NCI-H510A (cell line): ENCODE measurements around the gene C16orf95.

ENCODE experiments used
- DNase-seq: peaks from one replicate; lab custom pipeline; 2025; lab: John Stamatoyannopoulos, UW

The C16orf95 gene

GRCh38 chr16:87332150-87332549 is 15.0 kb upstream of the C16orf95 start:
- DNase-seq = no peak

DNA sequence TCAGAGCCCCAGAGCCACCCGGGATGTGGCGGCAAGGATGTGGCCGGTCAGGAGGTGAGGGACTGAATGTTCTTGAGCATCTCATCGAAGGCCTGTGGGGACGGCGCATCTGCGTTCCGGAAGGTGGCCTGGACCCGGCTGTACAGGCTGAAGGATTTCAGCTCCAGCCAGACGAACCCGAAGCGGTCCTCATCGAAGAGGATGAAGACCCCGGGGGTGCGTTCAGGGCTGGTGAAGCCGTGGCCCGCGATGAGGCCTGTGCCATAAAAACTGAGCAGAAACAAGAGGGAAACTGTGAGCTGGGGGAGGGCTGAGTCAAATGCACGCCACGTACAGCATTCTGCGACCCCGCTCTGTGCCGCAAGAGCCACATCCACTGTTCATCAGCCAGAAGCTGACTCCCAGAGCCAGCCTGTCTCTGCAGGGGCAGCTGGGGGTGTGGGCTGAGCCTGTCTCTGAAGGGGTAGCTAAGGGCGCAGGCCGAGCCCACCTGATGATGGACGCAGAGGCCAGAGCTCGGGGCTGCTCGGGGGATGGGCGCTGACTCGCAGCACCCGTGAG is 14.1 kb upstream of the C16orf95 start:
- DNase-seq = no peak

DNA sequence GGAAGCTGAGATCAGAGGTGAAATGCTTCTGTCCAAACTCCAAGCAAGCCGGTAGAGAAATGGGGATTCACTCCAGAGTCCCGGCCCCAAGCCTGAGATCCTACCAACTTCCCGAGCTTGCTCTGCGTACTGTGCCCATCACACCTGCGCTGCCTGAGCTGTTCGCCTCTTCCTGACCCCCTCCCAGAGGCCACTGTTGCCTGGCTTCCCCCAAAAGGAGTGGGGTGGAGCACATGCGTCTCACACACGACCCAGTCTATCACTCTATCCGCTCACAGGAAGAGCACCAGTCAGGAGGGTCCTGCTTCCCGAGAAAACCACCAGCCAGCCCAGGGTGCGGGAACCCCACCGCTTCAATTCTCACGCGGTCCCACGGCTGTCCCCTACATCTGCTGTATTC is 13.5 kb upstream of the C16orf95 start:
- DNase-seq = no peak

- DNase-seq = no peak
Observed at GRCh38 chr16:87330257-87330624, 13.0 kb upstream of the C16orf95 start.

DNA sequence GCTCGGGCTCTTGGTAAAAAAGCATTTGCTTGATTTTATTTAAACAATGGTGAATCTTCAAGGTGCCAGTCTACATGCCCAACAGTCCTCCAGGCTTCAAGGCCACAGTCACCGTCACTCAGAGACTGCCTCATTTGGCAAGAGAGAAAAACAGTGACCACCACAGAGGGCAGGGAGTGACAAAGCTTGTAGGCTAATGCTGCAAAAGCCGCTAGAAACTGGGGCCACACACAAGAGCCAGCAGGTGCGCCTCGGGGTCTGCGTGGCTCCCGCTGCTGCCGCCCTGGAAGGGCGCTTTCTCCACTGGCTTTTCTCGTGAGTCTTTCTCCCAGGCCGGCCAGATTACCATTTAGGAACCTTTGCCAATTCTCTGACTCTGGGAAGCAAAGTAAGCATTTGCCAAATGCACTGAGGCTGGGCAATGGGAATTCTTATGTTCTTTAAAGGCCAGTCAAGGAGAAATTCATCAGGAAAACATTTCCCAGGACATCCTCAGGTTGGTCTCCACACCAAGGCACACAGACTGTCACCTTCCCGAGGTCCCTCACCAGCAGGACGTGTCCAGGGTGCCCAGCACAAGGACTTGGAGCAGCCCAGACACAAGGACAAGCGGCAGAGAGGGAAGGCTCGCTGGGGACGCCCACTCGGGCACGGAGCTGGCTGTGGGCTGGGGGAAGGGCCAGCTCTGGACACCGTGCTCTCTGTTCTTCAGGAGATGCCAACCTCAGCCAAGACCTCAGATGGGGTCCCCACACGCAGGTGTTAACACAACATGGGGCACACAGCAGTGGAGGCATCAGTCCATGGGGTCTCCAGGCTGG is 12.5 kb upstream of the C16orf95 start:
- DNase-seq = no peak

DNA sequence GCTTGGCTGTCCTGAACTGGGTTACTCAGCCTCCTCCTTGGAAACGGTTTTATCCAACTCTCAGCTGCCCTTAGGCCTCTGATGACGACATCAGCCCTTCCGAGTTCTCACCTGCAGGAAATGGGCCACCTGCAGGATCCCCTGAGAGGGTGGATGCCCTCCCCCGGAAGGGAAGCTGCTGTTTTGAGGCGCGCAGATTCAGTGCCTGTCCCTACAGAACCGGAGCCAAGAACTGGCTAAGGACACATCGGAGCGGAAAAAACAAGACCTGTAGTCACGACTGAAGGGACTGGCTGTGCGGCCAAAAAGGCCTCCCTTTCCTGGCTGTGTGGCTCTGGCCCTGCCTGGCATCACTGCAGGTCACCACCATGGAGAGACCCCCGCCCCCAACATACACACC is 11.7 kb upstream of the C16orf95 start:
- DNase-seq = no peak

DNA sequence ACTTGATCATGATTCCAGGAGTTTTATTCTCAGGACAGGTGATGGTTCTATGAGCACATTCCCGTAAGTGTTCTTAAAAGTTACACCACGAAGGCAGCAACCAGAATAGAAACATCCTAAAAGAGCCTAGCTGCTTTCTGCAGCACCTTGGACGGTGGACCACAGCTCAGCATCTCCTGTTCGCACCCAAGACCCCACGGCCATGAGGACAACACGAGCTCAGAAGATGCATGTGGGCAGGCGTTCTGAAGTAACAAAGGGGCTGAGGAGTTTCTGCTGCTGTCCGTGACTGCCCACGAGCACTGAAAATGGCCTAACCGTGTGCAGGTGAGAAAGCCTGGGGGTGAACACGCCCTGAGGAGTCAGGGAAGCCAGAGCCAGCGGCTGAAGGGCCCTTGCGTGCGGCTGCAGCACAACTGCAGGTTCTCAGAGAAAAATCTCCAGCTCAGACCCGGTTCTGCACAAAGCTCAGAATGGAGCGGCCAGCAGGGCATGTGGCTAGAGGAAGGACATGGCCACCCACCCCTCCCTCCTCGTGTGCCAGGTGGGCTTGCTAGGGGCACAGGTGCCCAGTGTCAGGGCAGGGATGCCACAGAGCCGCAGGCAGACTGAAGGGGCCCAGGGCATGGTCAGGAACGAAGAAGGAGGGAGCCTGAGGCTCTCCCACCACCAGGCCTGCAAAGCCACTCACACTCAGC is 10.8 kb upstream of the C16orf95 start:
- no peak for DNase-seq

- DNase-seq = no peak
Observed at GRCh38 chr16:87326151-87326571, 9.0 kb upstream of the C16orf95 start.

DNA sequence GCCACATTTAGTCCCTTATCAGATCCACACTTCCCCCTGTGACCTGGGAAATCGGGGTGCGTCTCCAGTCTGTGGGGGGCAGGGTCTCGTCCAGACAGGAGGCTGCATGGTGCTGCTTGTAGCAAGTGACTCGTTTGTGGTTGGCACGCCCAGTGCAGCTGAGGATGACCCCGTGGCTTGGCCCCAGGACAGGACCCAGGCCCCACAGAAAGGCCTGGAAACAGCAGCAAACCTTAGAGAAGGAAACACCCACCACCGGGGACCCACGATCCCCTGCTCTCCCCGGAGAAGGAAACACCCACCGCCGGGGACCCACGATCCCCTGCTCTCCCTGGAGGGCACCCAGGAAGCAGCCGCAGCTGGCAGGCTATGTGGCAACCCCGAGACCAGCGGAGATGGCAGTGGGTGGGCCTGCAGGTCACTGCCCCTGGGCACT is 8.2 kb upstream of the C16orf95 start:
- DNase-seq = no peak

- DNase-seq = no peak
Observed at GRCh38 chr16:87324411-87325275, 7.5 kb upstream of the C16orf95 start.

DNA sequence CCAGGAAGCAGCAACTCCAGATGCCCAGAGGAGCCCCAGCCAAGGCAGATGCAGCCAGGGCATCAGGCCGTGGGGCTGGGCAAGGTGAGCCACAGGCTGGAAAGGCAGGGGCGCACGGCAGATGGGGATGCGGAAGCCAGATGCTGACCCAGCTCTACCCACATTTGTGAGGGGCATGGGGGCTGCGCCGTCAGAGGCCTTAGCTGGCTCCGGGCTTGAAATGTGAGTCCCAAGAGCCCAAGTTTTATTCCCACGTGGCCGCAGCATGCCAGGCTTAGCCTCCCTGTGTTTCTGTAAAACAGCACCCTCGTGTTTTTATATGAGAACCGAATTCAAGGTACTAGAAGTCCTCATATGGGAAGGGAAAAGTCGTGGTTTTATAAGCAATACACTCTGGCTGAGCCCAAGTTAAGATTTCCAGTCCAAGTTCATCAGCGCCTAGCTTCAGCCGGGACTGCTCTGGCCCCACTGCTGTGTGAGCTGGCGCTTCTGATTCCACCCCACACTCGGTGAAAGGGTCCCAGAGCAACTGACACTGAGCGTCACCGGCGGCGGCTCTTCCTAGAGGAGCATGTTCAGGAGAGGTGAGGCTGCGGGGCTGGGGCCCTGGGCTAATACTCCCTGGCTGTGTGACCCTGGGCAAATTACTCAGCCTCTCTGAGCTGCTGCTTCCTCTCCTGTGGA is 6.7 kb upstream of the C16orf95 start:
- no peak for DNase-seq

GRCh38 chr16:87322833-87323726 is 5.9 kb upstream of the C16orf95 start:
- no peak for DNase-seq

DNA sequence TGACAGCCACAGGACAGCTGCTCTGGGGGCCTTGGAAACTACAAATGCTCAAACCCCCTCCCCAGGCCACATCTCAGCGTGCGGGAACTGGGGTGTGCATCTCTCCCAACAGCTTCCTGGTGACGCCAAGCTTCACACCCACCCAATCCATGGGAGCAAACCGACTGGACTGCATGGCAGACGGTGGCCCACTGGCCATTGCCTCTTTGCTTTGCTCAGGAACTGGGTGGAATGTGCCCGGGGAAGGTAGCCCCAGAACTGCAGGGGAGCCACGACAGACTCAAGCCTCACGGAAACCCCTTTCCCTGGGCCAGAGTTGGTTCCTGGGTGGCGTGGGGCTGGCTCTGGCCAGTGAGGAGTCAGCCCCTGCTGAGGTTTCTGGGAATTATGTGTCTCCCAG is 5.2 kb upstream of the C16orf95 start:
- no peak for DNase-seq

GRCh38 chr16:87321336-87322107 is 4.3 kb upstream of the C16orf95 start:
- no peak for DNase-seq

DNA sequence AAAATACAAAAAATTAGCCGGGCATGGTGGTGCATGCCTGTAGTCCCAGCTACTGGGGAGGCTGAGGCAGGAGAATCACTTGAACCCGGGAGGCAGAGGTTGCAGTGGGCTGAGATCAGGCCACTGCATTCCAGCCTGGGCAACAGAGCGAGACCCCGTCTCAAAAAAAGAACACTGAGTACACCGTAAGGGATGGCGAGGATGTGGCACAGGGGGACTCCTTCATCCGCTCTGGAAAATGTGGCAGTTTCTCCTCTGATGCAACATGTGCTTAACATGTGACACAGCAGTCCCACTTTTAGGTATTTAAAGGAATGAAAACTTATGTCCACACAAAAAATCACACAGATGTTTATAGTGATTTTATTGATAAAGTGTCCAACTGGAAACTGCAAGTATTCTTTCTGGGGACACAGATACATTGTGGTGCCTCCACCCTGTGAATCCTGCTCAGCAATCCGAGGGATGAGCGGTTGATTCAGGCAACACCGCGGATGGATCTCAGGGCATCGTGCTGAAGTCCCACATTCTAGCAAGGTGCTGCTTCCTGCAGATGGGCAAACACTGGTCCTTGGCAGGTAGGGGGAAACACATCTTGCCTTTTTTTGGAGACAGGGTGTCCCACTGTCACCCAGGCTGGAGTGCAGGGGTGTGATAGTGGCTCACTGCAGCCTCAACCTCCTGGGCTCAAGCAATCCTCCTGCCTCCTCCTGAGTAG is 3.5 kb upstream of the C16orf95 start:
- no peak for DNase-seq

GRCh38 chr16:87319997-87320491 is 2.9 kb upstream of the C16orf95 start:
- DNase-seq = no peak

DNA sequence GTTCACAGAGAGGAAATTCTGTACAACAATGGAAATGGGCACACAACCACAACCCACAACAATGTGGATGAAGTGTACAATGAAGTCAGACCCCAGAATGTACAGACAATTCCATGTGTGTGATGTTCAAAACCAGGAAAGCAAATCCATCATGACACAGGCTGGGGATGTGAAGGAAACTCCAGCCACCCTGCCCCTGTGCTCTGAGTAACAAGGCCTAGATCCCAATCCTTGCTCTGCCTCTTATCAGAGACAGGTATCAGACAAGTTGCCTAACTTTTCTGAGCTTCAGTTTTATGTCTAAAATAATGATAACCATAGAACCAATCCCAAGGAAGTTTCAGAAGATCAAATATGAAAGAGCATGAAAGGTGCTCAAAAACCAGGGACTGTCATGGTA is 1.8 kb upstream of the C16orf95 start:
- DNase-seq = no peak

GRCh38 chr16:87317750-87318644 is 805 bp upstream of the C16orf95 start:
- no peak for DNase-seq
